Sigmoid colon (tissue), 7 donors: ENCODE measurements around the gene FBP2. TPM values are rescaled to one million over a fixed set of nuclear protein-coding genes. Genes with fewer than 3 reads are reported as not detected.

Experiments used
- DNase-seq: peaks from one replicate; pipeline ENCODE4 v3.0.0-alpha.2; 2019
- H3K27ac ChIP-seq, 4 donors: fragments of 200-600 bp; sonication (generic); one replicate each; pipeline ENCODE4 v1.5.1; 2016 to 2019; ENCODE audit warnings: mild to moderate bottlenecking in 1 of 4
- H3K27me3 ChIP-seq, 3 donors: fragments of 200-600 bp; sonication (generic); one replicate each; pipeline ENCODE4 v1.5.1; 2019; ENCODE audit warnings: mild to moderate bottlenecking in 1 of 3
- H3K36me3 ChIP-seq, 4 donors: fragments of 200-600 bp; sonication (generic); one replicate each; pipeline ENCODE4 v1.5.1; 2016 to 2019
- H3K4me1 ChIP-seq, 4 donors: fragments of 200-600 bp; sonication (generic); one replicate each; pipeline ENCODE4 v1.5.1; 2017 to 2019
- H3K4me3 ChIP-seq, 4 donors: fragments of 200-600 bp; sonication (generic); one replicate each; pipeline ENCODE4 v1.5.1; 2017 to 2019; ENCODE audit warnings: mild to moderate bottlenecking in 2 of 4, moderate library complexity in 1 of 4
- H3K9me3 ChIP-seq, 4 donors: fragments of 200-600 bp in 3 of 4; sonication (generic) in 3 of 4; one replicate each; pipeline versions ENCODE4 v1.5.1 to v1.6.1; 2013 to 2019
- EP300 ChIP-seq, 4 donors: sonication (generic); formaldehyde crosslinking; IDR thresholded peaks; one replicate each; pipeline ENCODE4 v1.6.1; 2017; ENCODE audit warnings: antibody characterized with exemption in 4 of 4
- POLR2A ChIP-seq, 2 donors: fragments of 450-650 bp; IDR thresholded peaks; one replicate each; pipeline ENCODE4 v1.6.1; 2016; ENCODE audit warnings: antibody characterized with exemption in 2 of 2, mild to moderate bottlenecking in 2 of 2, moderate library complexity in 2 of 2
- POLR2AphosphoS5 ChIP-seq, 4 donors: sonication (generic); formaldehyde crosslinking; IDR thresholded peaks; one replicate each; pipeline ENCODE4 v1.6.1; 2017; ENCODE audit warnings: antibody characterized with exemption in 4 of 4
- WGBS, 2 donors: extraction: QIAGEN DNeasy Blood & Tissue Kit; methylation state at CpG; one replicate each; pipeline ENCODE4 v1.1.7; 2013; 5-methylcytosine and 5-hydroxymethylcytosine counted together
- intact Hi-C: fragments of 100-400 bp; cut with DNase I; formaldehyde crosslinking; loops from one replicate; pipeline ENCODE4 v1.15.1; 2023
- polyA plus RNA-seq, 3 donors: library from polyadenylated mRNA; stranded (reverse); fragments of 200-250 nt; gene quantifications; one replicate each; pipeline ENCODE4 v1.2.3, GENCODE V29; 2013
- total RNA-seq, 4 donors: library from RNA; depleted of rRNA; stranded (reverse); fragments of >200 nt; gene quantifications; one replicate each; pipeline ENCODE4 v1.1.0, GENCODE V29; 2016
- TF ChIP-seq, protein P1 (sequence below), 4 experiments: fragments of 450-650 bp in 3 of 4; fragments of 200-600 bp in 1 of 4; IDR thresholded peaks; one replicate each; pipeline ENCODE4 v1.5.1; 2016 to 2019; ENCODE audit warnings: antibody characterized with exemption in 4 of 4, mild to moderate bottlenecking in 3 of 4, moderate library complexity in 2 of 4
- donor health status: healthy with polysubstance abuse.
- donor health status: Bipolar disorder and iron deficiency.
- donor health status: healthy.

FBP2 gene
- total and polyA plus RNA-seq, 7 donors, result 0.04 TPM; not detected in 6

DNA sequence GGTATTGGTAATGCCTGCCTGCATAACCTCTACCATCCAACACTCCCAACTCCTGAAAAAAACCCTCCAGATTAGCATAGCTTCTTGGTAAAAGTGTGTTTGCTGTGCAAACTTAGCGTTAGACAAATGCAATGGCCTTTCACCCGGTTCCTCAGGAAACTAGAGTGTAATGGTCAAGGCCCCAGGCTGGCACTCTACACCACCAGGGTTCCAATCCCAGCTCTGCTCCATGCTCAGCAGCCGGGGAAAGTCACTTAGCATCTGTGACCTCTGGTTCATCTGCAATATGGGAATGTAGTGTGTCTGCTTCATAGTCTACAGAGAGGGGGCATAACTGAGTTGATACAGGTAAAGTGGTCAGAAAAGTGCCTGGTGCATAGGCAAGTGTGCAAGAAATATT lies 36.7 kb upstream of the FBP2 start:
- H3K4me3 ChIP-seq, result no peak overlapping the region
- WGBS, 2 donors, result 43 to 89% methylated on average over 3 of the region's 3 CpGs
- intact Hi-C loops, result no loop called here

DNA sequence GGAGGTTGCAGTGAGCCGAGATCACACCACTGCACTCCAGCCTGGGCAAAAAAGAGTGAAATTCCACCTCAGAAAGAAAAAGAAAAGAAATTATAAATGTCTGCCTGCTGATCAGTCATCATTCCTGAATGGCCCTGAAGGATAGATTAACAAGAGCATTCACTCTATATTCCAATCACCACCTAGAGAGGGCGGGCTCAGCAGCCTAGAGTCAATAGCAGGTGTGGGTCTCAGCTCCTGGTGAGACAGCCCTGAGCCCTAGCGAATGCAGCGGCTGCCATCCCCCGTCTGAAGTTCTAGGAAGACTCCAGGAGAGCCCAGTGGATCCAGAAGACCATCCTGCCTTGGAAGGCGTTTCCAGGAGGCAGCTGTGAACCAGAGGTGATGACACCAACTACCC lies 33.7 kb upstream of the FBP2 start:
- no peaks in the 10 kb centered on the region for H3K9me3 ChIP-seq
- H3K27me3 ChIP-seq, result no peaks in the 10 kb centered on the region
- WGBS, 2 donors, result 92% methylated on average over 6 of the region's 6 CpGs
- intact Hi-C loops, result no loop called here
- no peaks in the 10 kb centered on the region for H3K36me3 ChIP-seq
- H3K27ac ChIP-seq, result no peak overlapping the region
- no peak overlapping the region for H3K4me3 ChIP-seq
- DNase-seq, result no peak
- TF ChIP-seq EP300 (IDR thresholded peaks at IDR 0.05), result no peak
- no peak for TF ChIP-seq POLR2AphosphoS5 (IDR thresholded peaks at IDR 0.05)
- TF ChIP-seq POLR2A (IDR thresholded peaks at IDR 0.05), result no peak
- TF ChIP-seq, protein P1, sequence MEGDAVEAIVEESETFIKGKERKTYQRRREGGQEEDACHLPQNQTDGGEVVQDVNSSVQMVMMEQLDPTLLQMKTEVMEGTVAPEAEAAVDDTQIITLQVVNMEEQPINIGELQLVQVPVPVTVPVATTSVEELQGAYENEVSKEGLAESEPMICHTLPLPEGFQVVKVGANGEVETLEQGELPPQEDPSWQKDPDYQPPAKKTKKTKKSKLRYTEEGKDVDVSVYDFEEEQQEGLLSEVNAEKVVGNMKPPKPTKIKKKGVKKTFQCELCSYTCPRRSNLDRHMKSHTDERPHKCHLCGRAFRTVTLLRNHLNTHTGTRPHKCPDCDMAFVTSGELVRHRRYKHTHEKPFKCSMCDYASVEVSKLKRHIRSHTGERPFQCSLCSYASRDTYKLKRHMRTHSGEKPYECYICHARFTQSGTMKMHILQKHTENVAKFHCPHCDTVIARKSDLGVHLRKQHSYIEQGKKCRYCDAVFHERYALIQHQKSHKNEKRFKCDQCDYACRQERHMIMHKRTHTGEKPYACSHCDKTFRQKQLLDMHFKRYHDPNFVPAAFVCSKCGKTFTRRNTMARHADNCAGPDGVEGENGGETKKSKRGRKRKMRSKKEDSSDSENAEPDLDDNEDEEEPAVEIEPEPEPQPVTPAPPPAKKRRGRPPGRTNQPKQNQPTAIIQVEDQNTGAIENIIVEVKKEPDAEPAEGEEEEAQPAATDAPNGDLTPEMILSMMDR (IDR thresholded peaks at IDR 0.05), result no peak
- no peaks in the 10 kb centered on the region for H3K4me1 ChIP-seq

More for the DNA sequence above, 36.7 kb upstream of the FBP2 start:
- no peaks in the 10 kb centered on the region for H3K9me3 ChIP-seq
- no peaks in the 10 kb centered on the region for H3K27me3 ChIP-seq
- DNase-seq, result no peak
- no peaks in the 10 kb centered on the region for H3K36me3 ChIP-seq
- TF ChIP-seq POLR2AphosphoS5 (IDR thresholded peaks at IDR 0.05) (no peak), EP300 (IDR thresholded peaks at IDR 0.05) (no peak), POLR2A (IDR thresholded peaks at IDR 0.05) (no peak)
- TF ChIP-seq, protein P1 (IDR thresholded peaks at IDR 0.05), result no peak
- H3K4me1 ChIP-seq, result no peaks in the 10 kb centered on the region
- no peak overlapping the region for H3K27ac ChIP-seq

DNA sequence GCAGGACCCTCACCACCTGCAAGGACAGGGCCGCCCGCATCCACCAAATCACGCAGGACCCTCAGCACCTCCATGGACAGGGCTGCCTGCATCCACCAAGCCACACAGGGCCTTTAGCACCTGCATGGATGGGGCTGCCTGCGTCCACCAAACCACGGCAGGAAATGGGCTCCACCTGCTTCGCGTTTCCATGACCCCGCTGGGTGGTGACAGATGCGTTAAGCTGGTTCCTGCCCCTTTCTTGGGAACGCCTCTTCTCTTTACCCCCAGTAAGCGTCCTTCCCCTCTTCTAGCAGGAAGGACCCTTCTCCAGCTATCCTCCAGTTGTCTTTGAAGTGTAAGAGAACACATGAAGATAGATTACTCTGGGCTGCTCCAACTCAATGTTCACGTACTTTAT lies 32.2 kb upstream of the FBP2 start:
- Histone ChIP-seq H3K36me3 (no peaks in the 10 kb centered on the region), H3K4me3 (no peak overlapping the region), H3K27ac (no peak overlapping the region), H3K27me3 (no peaks in the 10 kb centered on the region), H3K9me3 (no peaks in the 10 kb centered on the region), H3K4me1 (no peaks in the 10 kb centered on the region)
- TF ChIP-seq EP300 (IDR thresholded peaks at IDR 0.05), result no peak
- TF ChIP-seq POLR2AphosphoS5 (IDR thresholded peaks at IDR 0.05), result no peak
- TF ChIP-seq, protein P1 (IDR thresholded peaks at IDR 0.05), result no peak
- TF ChIP-seq POLR2A (IDR thresholded peaks at IDR 0.05), result no peak
- intact Hi-C loops, result no loop called here
- WGBS, 2 donors, result 67 to 83% methylated on average over 12 of the region's 12 CpGs
- no peak for DNase-seq

DNA sequence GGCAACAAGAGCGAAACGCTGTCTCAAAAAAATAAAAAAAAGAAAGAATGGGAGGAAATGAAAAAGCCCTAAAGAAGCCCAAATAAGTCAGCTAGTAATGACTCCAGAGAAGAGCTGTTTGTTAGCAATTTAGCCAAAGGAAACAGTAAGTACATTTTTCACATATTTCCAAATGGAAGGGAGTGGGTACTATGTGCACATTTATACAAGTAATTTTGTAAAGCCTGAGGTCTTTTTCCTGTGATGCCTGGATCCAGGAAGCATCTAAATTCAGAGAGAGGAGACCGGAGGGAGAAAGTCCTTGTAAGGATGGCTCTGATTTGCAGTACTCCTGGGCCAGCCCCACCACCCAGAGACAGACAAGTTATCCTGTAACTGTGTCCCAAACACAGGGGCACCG lies 31.0 kb upstream of the FBP2 start:
- Histone ChIP-seq H3K4me1 (no peaks in the 10 kb centered on the region), H3K27ac (no peak overlapping the region), H3K36me3 (no peaks in the 10 kb centered on the region), H3K4me3 (no peak overlapping the region), H3K9me3 (no peaks in the 10 kb centered on the region), H3K27me3 (no peaks in the 10 kb centered on the region)
- no peak for DNase-seq
- TF ChIP-seq, protein P1 (IDR thresholded peaks at IDR 0.05), result no peak
- TF ChIP-seq POLR2AphosphoS5 (IDR thresholded peaks at IDR 0.05) (no peak), POLR2A (IDR thresholded peaks at IDR 0.05) (no peak), EP300 (IDR thresholded peaks at IDR 0.05) (no peak)
- intact Hi-C loops, result no loop called here
- 80 to 85% methylated on average over 4 of the region's 4 CpGs for WGBS, 2 donors

DNA sequence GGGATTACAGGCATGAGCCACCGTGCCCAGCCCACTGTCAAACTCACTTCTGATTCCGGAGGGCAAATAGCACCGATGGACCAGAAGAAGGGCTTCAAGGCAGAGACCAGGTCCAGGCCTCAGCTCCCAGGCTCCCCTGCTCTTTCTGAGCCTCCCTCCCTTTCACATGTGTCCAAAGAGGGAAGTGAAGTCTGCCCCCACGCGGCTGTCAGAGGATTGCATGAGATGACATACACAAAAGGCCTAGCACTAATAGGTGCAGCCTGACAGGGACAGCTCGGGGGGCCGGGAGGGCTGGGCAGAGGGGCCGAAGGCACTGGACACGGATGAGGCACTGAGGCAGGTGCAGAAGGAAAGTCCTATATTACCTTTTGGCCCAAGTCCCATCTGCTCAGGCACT lies 29.6 kb upstream of the FBP2 start:
- Histone ChIP-seq H3K9me3 (no peaks in the 10 kb centered on the region), H3K36me3 (no peaks in the 10 kb centered on the region), H3K27ac (no peak overlapping the region), H3K4me3 (no peak overlapping the region), H3K27me3 (no peaks in the 10 kb centered on the region), H3K4me1 (no peaks in the 10 kb centered on the region)
- no peak for DNase-seq
- intact Hi-C loops, result no loop called here
- 20 to 60% methylated on average over 9 of the region's 9 CpGs for WGBS, 2 donors
- TF ChIP-seq EP300 (IDR thresholded peaks at IDR 0.05), result no peak
- TF ChIP-seq, protein P1 (IDR thresholded peaks at IDR 0.05), result peak in 1 of 4 experiments; percentile 37
